ENCODE results near the gene ELP5.

DNA sequence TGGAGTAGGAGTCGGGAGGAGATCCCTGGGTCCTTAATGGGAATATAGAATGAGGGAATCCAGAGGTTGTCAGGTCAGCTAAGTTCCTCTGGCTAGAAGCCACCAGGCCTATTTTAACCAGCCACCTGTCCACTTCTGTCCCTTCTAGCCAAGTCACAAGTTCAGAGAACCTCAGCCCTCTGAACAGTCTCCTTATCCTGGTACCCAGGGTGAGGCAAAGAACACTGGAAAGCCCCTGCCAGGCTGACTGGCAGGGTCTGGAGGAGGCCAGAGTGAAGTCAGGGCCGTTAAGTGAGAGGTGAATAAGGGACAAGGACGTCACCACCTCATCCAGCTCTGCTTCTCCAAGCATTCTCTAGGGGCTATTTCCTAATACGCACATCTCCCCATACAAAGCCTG, 3.2 kb upstream of the ELP5 start:
- TF ChIP-seq POLR2A (IDR thresholded peaks at IDR 0.05; ENCODE audit: low read length) = no peak
- no peak for TF ChIP-seq GATA1 (IDR thresholded peaks at IDR 0.05; ENCODE audit: low read depth, low read length)
